Mucosa of stomach (tissue), 1 donor: Measurements from ENCODE around the gene LYPD4.

Source experiments
- H3K27me3 ChIP-seq: one replicate; pipeline ENCODE4 v1.7.0; 2013; ENCODE audit warnings: mild to moderate bottlenecking, low read length; ENCODE audit not compliant: control insufficient read depth, insufficient read depth
- H3K36me3 ChIP-seq: one replicate; pipeline ENCODE4 v1.7.0; 2013; ENCODE audit warnings: low read length; ENCODE audit not compliant: control insufficient read depth, insufficient read depth
- H3K4me1 ChIP-seq: one replicate; pipeline ENCODE4 v1.7.0; 2013; ENCODE audit warnings: mild to moderate bottlenecking, low read length; ENCODE audit not compliant: control insufficient read depth, insufficient read depth
- H3K4me3 ChIP-seq: one replicate; pipeline ENCODE4 v1.7.0; 2013; ENCODE audit warnings: low read length
- H3K9ac ChIP-seq: one replicate; pipeline ENCODE4 v1.7.0; 2013; ENCODE audit warnings: mild to moderate bottlenecking, low read length, moderate library complexity
- H3K9me3 ChIP-seq: one replicate; pipeline ENCODE4 v1.7.0; 2013; ENCODE audit warnings: mild to moderate bottlenecking, low read length, moderate library complexity; ENCODE audit not compliant: control insufficient read depth
- donor health status: Pancreatic carcinoma.

LYPD4 gene

GRCh38 chr19:41843371-41843770 is 1.1 kb downstream of the LYPD4 start:
- Histone ChIP-seq H3K9ac (no peak overlapping the region), H3K4me1 (no peaks in the 10 kb centered on the region), H3K4me3 (no peak overlapping the region), H3K36me3 (no peaks in the 10 kb centered on the region), H3K27me3 (peaks cover 7% of the 10 kb centered on the region), H3K9me3 (no peaks in the 10 kb centered on the region)

- no peak overlapping the region for H3K4me3 ChIP-seq
- no peaks in the 10 kb centered on the region for H3K36me3 ChIP-seq
- no peaks in the 10 kb centered on the region for H3K4me1 ChIP-seq
- no peaks in the 10 kb centered on the region for H3K9me3 ChIP-seq
- no peak overlapping the region for H3K9ac ChIP-seq
- H3K27me3 ChIP-seq, result peaks cover 22% of the 10 kb centered on the region
Observed at GRCh38 chr19:41839211-41839610, 5.3 kb downstream of the LYPD4 start.

GRCh38 chr19:41837981-41838708 is 6.3 kb downstream of the LYPD4 start:
- Histone ChIP-seq H3K9ac (no peak overlapping the region), H3K36me3 (no peaks in the 10 kb centered on the region), H3K27me3 (peaks cover 22% of the 10 kb centered on the region), H3K4me1 (no peaks in the 10 kb centered on the region), H3K4me3 (no peak overlapping the region), H3K9me3 (no peaks in the 10 kb centered on the region)

- Histone ChIP-seq H3K4me1 (no peaks in the 10 kb centered on the region), H3K27me3 (no peaks in the 10 kb centered on the region), H3K9me3 (no peaks in the 10 kb centered on the region), H3K36me3 (no peaks in the 10 kb centered on the region), H3K9ac (no peak overlapping the region), H3K4me3 (no peak overlapping the region)
Observed at GRCh38 chr19:41821003-41821735, 23.3 kb downstream of the LYPD4 start.

- Histone ChIP-seq H3K9ac (no peak overlapping the region), H3K9me3 (no peaks in the 10 kb centered on the region), H3K4me3 (no peak overlapping the region), H3K27me3 (no peaks in the 10 kb centered on the region), H3K4me1 (no peaks in the 10 kb centered on the region), H3K36me3 (no peaks in the 10 kb centered on the region)
Observed at GRCh38 chr19:41816761-41817160, 27.7 kb downstream of the LYPD4 start.

GRCh38 chr19:41815301-41815700 is 29.2 kb downstream of the LYPD4 start:
- H3K9me3 ChIP-seq, result no peaks in the 10 kb centered on the region
- H3K36me3 ChIP-seq, result no peaks in the 10 kb centered on the region
- H3K9ac ChIP-seq, result no peak overlapping the region
- H3K27me3 ChIP-seq, result no peaks in the 10 kb centered on the region
- no peaks in the 10 kb centered on the region for H3K4me1 ChIP-seq
- H3K4me3 ChIP-seq, result no peak overlapping the region

- Histone ChIP-seq H3K4me1 (no peaks in the 10 kb centered on the region), H3K9me3 (no peaks in the 10 kb centered on the region), H3K9ac (no peak overlapping the region), H3K27me3 (no peaks in the 10 kb centered on the region), H3K36me3 (no peaks in the 10 kb centered on the region), H3K4me3 (no peak overlapping the region)
Observed at GRCh38 chr19:41813911-41814310, 30.6 kb downstream of the LYPD4 start.

- Histone ChIP-seq H3K9ac (no peak overlapping the region), H3K4me1 (no peaks in the 10 kb centered on the region), H3K4me3 (no peak overlapping the region), H3K36me3 (no peaks in the 10 kb centered on the region), H3K27me3 (no peaks in the 10 kb centered on the region), H3K9me3 (no peaks in the 10 kb centered on the region)
Observed at GRCh38 chr19:41811981-41812380, 32.5 kb downstream of the LYPD4 start.

- no peaks in the 10 kb centered on the region for H3K36me3 ChIP-seq
- no peaks in the 10 kb centered on the region for H3K9me3 ChIP-seq
- no peaks in the 10 kb centered on the region for H3K4me1 ChIP-seq
- no peak overlapping the region for H3K4me3 ChIP-seq
- no peak overlapping the region for H3K9ac ChIP-seq
- H3K27me3 ChIP-seq, result no peaks in the 10 kb centered on the region
Observed at GRCh38 chr19:41811036-41811435, 33.4 kb downstream of the LYPD4 start.

- Histone ChIP-seq H3K4me1 (no peaks in the 10 kb centered on the region), H3K4me3 (no peak overlapping the region), H3K9ac (no peak overlapping the region), H3K36me3 (no peaks in the 10 kb centered on the region), H3K27me3 (no peaks in the 10 kb centered on the region), H3K9me3 (no peaks in the 10 kb centered on the region)
Observed at GRCh38 chr19:41810301-41810700, 34.2 kb downstream of the LYPD4 start.

- no peak overlapping the region for H3K9ac ChIP-seq
- H3K27me3 ChIP-seq, result no peaks in the 10 kb centered on the region
- no peak overlapping the region for H3K4me3 ChIP-seq
- no peaks in the 10 kb centered on the region for H3K9me3 ChIP-seq
- no peaks in the 10 kb centered on the region for H3K36me3 ChIP-seq
- H3K4me1 ChIP-seq, result no peaks in the 10 kb centered on the region
Observed at GRCh38 chr19:41808663-41809566, 35.6 kb downstream of the LYPD4 start.

- no peaks in the 10 kb centered on the region for H3K4me1 ChIP-seq
Observed at GRCh38 chr19:41807176-41807575, 37.3 kb downstream of the LYPD4 start.

More at GRCh38 chr19:41807176-41807575, 37.3 kb downstream of the LYPD4 start:
- Histone ChIP-seq H3K9me3 (no peaks in the 10 kb centered on the region), H3K9ac (no peak overlapping the region), H3K4me3 (no peak overlapping the region), H3K36me3 (no peaks in the 10 kb centered on the region), H3K27me3 (no peaks in the 10 kb centered on the region)
